Measurements from ENCODE around the gene PLXNA1.

The PLXNA1 gene

DNA sequence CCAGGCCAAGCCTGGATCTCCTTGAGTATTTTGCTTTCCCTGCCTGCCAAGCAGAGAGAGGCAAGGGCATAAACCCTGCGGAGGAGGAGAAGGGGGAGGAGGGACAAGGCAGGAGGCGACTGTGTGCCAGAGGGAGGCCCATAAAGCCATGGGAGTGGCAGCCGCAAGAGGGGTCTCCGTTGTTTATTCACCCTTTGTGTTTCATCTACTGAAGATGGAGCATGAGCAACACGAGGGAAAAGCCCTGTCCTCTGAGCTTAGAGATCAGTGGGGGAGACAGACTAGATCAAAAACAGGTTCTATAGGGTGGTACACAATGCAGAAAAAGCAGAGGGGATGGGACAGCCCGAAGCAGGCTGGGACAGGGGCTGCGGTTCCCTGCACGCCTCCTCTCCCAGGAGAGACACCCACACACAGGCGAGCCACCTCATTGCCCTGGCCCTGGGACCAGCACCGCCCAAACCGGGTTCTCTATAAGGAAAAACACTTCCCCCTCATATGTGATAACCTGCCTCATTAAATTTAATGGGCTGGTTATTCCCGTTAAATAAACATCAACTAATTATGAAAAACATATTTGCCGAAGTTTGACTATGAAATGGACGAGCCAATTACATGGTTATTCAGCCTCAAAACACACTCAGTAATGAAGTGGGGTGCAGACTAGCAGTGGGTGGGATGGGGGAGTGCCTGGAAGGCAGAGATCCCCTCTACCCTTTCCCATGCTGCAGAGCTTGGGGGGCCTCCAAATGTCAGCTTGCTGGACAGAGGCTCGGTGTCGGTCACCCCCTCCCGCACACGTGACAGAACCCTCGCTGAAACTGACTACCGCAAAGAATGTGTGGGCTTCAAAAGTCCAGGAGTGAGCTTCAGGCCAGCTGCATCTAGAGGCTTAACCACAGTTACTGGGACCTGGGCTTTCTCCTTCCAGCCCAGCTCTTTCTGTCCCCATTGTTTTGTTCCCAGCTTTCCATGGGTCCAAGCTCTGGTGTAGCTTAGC, 14.2 kb upstream of the PLXNA1 start:
- no peak for DNase-seq

DNA sequence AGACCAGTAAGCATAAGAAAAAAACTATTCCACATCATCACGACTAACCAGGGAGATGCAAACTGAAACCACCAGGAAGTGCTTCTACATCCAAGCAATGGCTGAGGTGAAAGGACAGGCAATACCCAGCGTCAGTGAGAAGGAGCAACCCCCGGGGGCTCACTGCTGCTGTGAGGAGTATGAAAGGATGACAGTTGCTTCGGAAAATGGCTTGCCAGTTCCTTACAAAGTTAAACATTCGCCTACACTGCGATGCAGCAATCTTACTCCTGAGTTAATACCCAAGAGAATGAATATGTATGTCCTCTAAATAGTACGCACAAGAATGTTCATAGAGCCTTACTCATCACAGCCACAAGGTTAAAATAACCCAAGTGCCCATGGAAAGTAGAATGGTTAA, 13.3 kb upstream of the PLXNA1 start:
- no peak for DNase-seq

DNA sequence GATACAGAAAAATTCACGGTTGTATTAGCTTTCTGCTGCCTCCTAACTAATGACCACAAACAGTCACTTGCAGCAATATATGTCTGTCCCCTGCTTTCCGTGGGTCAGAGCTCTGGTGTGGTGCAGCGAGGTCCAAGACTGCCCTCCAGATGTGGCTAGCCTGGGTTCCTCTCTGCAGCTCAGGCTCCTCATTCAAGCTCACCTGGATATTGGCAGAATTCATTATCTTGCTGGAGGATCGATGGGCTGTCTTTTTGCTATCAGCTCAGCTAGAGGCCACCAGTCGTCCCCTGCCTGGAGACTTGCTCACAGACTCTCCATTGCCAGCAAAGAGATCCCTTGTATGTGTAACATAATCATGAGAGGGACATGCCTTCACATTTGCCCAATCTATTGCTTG, 12.8 kb upstream of the PLXNA1 start:
- DNase-seq, result no peak

DNA sequence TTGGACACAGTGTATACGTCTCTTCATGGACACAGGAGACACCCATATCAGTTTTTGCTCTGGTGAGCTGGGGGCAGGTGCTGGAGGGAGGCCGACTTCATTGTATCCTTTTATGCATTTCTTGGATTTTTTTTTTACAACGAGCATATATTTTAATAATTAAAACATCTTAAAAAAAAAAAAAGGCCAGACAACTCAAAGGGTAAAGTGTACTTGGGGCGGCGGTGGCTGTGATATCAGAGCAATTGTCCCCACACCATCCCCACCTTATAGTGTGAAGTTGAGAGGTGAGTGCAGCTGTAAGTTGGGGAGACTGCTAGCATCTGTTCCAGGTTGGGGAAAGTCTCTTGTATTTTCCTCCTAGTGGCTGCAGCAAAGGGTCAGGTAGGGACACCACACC, 12.0 kb upstream of the PLXNA1 start:
- DNase-seq, result no peak

DNA sequence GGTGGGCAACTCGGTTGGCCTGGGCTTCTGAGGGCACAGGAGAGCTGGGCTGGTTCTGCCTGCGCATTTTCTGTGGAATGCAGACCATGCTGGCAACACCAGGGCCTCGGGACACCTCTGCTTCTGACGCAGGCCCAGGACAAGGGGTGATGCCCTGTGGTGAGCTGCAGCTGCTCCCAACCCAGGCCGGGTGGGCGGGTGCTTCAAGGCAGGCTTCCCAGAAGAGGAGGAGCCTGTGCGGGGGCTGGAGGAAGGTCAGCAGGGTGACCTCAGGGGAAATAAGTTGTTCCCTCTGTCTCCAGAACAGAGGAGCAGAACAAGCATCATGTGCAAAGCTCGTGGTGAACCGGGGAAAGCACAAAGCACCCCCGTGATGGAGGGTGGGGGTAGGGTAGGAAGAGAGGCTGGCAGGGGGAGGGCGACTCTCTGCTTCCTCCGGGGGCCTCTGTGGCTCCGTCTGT, 11.0 kb upstream of the PLXNA1 start:
- DNase-seq, result no peak

DNA sequence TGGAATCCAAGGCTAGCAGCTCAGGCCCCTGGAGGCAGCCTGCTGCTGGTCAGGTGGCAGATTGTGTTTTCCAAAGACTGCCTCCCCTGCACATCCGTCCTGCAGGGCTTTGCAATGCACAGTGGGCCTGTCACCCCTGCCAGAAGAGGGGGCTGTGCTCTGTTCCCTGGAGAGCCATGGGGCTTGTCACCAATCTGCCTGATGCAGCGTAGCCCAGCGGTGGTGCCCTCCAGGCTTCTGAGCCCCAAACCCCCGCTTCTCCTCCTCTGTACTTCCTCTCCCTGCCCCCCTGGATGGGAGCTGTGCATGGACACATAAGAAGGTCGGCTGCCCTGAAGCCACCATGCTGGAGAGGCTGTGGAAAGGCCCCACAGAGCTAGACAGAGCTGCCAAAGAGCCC, 10.0 kb upstream of the PLXNA1 start:
- no peak for DNase-seq

DNA sequence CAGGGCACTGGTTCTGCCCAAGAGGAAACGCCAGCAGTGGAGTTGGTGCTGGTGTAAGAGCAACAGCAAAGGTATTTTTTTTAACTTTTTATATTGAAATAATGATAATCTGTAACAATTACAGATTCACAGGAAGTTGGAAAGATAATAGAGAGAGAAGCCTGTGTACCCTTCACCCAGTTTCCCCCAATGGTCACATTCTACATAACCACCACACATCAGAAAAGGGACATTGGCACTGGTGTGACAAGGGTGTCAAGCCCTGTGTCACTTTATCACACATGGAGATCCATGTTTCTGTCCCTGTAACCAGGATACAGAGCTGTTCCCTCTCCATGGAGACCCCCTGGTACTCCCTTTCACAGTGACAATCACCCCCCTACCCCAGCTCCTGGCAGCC, 9.1 kb upstream of the PLXNA1 start:
- no peak for DNase-seq

DNA sequence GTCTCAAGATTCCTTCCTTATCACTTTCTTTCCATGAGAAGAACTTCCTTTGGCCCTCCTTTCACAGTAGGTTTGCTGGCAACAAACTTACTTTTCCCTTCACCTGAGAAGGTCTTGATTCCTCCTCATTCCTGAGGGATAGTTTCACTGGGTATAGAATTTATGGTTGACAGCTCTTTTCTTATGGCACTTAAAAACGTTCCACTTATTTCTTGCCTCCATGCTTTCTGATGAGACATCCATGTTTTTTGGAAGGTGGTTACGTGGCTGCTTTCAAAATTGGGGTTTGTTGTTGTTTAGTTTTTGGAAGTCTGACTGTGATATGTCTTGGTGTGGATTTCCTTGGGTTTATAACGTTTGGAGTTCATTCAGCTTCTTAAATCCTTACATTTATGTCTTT, 8.2 kb upstream of the PLXNA1 start:
- DNase-seq, result no peak

DNA sequence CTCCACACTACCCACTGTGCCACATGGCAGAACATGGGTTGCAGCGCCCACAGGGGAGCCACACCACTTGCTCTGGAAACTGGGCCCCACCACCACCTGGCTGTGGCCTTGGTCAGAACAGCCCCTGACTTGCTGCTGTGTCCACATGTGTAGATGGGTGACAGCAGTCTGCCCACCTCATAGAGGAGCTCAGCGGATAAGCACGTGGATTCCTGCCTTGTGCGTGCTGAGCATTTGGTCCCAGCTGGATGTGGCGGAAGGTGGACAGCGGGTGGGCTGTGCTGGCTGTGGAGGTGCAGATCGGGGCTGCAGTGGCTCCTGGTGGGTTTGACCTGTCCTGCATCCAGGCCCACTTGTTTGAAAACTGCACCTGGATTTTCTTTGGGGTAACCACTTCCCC, 6.0 kb upstream of the PLXNA1 start:
- DNase-seq, result no peak

DNA sequence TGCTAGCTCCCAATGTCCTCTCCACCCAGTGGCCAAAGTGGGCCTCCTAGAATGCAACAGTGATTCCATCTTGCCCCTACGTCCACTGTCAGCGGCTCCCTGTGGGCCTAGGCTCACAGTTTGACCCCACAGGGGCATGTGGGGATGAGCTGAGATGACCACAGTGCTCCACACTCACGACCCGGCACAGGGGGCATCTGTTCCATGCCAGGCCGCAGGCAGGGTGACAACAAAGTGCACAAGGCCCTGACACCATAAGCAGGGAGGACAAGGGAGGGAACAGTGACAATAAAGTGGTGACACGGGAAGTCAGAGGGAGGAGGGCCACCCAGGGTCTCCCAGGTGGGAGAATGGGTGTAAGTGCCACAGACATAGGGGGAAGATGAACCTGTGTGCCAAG, 5.1 kb upstream of the PLXNA1 start:
- DNase-seq, result no peak

DNA sequence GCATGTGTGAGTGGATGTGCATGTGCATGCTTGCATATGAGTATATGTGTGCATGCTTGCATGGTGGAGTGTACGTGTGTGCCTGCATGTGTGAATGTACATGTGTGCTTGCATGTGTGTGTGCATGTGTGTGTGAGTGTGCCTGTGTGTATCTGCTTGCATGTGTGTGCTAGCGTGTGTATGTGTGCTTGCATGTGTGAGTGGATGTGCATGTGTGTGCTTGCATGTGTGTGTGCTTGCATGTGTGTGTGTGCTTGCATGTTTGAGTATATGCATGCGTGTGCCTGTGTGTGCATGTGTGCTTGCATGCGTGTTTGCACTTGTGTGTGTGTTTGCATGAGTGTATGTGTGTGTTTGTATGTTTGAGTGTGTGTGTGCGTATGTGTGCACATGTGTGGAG, 4.6 kb upstream of the PLXNA1 start:
- DNase-seq, result no peak

DNA sequence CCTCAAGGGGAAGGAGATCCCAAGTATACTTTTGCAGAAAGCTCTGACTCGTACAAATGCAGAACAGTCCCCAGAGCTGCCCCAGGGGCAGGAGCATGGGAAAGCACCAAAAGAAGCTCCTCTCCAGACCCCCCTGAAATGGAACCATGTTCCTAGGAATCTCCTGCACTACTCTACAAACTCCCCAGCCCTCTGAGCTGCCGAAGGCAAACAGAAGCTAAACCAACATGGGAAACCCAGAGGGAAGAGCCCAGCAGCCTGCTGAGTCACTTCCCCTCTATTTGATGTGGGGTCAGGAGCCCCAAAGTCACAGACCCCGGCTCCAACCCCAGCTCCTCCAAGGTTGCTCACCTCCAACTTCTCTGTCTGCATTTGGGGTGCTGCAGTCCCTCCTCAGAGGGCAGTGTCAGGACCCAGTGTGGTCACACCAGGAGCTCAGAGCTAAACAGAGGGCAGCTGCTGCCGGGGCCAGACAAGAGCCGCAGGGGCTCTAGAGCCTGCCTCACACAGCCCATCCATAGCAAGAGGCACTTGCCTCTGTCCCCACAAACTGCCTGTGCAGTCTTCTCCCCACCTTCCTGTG, 3.8 kb upstream of the PLXNA1 start:
- no peak for DNase-seq

DNA sequence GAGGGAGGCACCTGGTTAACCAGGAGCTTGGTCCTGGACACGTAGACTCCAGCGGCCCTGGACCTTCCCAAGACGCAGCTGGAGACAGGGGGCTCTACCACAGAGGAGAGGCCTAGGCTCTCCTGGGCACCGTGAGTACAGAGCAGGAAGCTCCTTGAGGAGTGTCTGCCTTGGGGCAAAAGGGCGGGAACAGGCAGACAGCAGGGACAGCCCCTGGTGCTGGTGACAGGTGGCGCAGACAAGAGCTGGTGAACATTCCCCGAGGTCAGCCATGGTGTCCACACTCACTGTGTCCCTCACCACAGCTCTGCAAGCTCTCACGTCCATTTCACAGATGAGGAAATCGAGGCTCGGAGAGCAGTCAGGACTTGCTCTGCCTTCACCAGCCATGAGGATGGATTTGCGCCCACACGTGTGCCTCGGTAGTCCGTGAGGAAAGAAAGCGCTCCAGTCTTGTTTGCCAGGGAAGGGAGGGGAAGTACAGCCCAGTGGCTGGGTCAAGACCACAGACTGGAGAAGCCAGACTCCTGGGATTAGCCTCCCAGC, 2.6 kb upstream of the PLXNA1 start:
- DNase-seq, result no peak

DNA sequence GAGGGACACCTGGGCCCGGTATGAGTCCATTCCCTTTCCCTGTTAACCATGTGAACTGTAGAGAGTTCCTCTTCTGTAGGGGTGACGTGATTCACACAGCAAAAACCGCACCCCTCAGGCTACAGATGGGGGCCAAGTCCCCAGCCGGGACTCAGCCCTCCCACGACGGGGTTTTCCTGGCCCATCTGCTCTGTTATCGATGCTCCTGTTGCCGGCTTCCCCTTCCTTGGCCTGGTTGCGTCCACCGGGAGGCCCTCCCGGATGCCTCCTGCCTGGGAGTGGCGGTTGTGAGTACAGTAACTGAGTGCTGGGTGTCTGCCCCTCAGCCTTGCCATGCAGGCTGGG, 817 bp upstream of the PLXNA1 start:
- peak; percentile 45 for DNase-seq

DNA sequence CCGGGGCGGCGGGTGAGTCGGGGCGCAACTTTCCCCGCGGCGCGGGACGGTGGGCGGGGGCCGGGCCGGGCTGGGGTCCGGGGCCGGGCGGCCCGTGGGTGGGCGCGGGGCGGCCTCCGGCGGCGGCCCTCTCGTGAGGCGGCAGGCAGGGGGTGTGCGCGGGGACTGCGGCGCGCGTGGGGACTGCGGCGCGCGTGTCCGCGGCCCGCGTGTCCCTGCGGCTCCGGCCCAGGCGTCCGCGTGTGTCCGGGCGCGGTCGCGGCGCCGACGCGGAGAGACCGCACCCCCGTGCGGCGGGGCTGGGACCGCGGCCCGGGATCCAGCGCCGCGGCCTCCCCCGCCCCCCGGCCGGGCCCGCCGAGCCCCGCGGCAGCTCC, 349 bp downstream of the PLXNA1 start:
- no peak for DNase-seq

DNA sequence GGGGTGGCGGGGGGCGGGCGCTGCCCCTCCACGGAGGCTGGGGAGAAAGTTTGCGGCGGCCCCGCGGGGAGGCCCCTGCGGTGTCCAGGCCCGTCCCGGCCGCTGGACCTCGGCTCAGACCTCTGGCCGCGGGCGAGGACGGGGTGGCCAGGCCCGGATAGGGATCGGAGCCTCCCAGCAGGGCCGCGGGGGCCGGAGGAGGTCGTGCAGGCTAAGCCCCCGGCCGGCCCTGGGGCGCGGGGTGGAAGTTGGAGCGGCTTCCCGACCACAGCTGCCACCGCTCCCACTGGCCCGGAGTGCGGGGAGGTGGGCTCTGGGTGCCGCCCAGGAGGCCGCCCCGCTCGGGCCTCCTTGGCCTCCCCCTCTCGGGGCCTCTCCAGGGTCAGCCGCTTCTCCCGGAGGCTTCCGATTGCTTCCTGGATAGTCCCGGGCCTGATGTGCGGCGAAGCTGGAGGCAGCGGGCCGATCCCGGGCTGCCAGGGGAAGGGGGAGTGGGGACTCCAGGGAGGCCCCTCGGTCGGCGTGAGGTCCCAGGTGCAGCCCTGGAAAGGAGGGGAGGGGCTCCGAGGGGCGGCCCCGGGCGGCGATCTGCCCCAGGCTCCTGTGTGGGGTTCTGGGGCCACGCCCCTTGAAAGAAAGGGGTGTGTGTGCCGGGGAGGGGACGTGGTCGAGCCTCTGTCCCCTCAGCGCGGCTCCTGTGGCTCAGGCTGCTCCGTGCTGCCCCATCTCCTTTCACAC, 907 bp downstream of the PLXNA1 start:
- no peak for DNase-seq

DNA sequence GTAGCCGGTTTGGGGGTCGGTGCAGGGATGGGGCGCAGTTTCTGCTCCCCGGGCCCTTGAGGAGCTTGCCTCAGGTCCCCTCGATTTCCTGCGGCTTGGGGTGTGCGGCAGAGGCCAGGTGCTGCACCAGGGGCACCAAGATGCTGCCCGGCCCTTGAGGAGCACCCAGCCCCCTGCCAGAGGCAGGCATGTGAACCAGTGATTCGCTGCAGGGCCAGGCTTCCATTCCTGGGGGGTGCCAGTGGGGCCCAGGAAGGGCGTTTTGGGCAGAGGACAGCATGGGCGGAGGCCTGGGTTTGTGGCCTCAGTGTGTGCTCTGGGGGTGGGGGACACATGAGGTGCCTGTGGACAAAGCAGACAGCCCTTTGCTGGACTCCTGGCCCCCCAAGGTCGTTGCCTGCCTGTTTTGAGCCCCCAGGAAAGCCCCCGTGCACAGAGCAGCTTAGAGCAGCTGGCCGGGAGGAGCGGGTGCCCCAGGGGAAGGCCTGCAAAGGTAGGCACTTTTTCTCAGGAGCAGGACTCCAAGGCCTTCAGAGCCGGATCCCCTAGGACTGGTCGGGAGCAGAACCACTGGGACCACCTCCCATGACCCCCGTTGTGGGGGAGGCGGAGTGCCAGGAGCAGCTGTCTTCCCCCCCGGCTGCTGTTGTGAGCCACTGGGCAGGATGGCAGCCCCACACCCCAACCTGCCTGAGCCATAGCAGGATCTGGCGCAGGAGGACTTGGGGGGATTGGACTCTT, 1.6 kb downstream of the PLXNA1 start:
- no peak for DNase-seq

DNA sequence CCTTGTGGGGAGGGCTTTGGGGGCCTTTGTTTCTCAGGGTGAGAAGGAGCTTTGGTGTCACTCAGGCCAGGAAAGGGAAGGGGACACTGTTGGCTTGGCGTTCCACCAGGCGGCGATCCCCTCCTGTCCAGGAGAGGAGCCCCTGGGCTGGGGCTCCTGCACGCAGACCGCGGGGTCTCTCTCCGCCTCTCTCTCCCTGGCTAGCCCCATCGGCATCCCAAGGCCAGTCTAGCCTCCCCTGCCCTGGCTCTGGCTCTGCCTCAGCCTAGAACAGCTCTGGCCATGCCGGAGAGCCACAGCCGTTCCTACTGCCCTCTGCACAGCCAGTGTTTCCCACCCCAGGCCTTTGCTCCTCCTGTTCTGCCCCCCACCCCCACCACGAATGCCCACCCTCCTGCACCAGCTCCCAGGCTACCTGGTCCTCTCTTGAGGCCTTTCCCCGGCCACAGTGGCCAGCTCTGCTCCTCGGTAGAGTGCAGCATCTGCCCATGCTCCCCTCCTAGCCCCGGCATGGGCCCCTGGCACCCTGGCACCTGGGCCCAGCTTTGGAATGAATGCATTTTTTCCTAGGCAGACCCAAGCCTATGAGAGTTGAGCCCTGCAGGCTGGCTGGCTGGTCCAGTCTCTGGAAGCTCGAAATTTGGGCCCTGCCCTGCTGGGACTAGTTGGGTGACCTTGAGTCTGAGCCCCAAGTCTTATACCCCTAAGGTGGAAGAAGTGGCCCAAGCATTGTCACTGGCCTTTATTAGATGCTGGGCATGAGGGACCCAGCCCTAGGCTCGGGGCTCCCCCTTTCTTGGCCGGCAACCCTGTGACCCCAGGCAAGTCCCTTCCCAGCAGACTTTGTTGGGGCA, 2.4 kb downstream of the PLXNA1 start:
- no peak for DNase-seq

DNA sequence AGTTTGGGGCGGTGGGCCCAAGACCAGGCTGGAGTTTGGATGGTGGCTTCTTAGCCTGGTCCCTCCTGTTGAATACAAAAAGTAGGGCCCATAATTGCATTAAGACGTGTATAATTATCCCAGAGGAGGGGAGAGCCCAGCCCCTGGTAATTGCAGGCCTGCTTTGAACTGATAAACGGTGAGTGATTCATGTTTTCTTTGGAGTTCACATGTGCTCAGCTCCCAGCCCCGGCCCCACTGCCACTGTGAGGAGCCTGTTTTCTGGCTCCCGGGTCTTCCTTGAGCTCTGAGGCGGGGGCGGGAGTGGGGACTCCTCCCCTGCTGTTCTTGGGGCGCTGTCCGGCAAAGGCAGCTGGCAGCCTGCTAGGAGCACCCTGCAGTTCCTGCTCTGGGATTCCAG, 3.1 kb downstream of the PLXNA1 start:
- no peak for DNase-seq

DNA sequence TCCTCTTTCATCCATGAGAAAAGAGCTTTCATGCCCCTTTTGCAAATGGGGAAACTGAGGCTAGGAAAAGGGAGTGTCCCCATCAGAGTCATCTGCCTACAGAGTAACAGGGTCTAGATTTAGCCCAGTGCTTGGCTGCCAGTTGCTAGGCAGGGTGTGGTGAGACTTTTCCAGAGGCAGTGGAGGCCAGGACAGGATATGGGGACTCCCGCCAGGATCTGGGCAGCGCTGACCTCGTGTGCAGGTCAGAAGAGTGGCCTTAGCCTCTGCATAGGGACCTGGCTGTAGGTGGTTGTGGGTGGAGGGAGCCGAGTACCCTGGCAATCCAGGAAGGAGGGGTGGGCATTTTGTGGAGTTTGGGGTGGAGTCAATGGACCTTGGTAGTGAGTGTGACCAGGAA, 4.2 kb downstream of the PLXNA1 start:
- no peak for DNase-seq

DNA sequence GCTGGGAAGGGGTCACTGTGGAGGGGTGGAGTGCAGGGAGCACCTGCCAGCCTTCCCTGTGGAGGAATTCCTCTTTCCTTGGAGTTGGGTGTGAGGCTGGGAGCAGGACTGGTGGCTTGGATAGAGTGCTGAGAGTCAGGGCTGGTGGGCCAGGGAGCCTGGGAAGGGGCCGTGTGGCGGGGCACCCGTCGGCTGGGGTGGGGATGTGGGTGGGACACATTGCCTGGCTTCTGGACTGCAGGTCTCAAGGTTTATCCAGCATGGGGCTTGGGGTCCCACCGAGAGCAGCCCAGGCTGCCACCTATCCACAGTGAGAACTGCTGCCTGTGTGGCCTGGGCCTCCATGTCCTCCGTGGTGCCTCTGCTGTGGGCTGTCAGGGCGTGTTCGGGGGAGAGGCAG, 4.7 kb downstream of the PLXNA1 start:
- DNase-seq, result no peak

DNA sequence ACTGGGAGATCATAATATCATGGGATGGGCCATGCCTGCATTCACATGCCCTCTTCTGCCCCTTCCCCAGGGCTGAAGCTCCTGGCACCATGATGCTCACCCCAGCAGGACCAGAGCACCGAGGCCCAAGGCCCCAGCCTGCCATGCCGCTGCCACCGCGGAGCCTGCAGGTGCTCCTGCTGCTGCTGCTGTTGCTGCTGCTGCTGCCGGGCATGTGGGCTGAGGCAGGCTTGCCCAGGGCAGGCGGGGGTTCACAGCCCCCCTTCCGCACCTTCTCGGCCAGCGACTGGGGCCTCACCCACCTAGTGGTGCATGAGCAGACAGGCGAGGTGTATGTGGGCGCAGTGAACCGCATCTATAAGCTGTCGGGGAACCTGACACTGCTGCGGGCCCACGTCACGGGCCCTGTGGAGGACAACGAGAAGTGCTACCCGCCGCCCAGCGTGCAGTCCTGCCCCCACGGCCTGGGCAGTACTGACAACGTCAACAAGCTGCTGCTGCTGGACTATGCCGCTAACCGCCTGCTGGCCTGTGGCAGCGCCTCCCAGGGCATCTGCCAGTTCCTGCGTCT, 5.6 kb downstream of the PLXNA1 start:
- DNase-seq, result no peak
